Sigmoid colon (tissue), 7 donors: ENCODE measurements around the gene RAB3GAP2. TPM values are rescaled to one million over a fixed set of nuclear protein-coding genes. Genes with fewer than 3 reads are reported as not detected.
A peak's percentile ranks its signal among the peaks of the same experiment; 100 is the strongest.

ENCODE experiments used
- DNase-seq: peaks from one replicate; pipeline ENCODE4 v3.0.0-alpha.2; 2019
- H3K27ac ChIP-seq, 4 donors: fragments of 200-600 bp; sonication (generic); one replicate each; pipeline ENCODE4 v1.5.1; 2016 to 2019; ENCODE audit warnings: mild to moderate bottlenecking in 1 of 4
- H3K27me3 ChIP-seq, 3 donors: fragments of 200-600 bp; sonication (generic); one replicate each; pipeline ENCODE4 v1.5.1; 2019; ENCODE audit warnings: mild to moderate bottlenecking in 1 of 3
- H3K36me3 ChIP-seq, 4 donors: fragments of 200-600 bp; sonication (generic); one replicate each; pipeline ENCODE4 v1.5.1; 2016 to 2019
- H3K4me1 ChIP-seq, 4 donors: fragments of 200-600 bp; sonication (generic); one replicate each; pipeline ENCODE4 v1.5.1; 2017 to 2019
- H3K4me3 ChIP-seq, 4 donors: fragments of 200-600 bp; sonication (generic); one replicate each; pipeline ENCODE4 v1.5.1; 2017 to 2019; ENCODE audit warnings: mild to moderate bottlenecking in 2 of 4, moderate library complexity in 1 of 4
- H3K9me3 ChIP-seq, 4 donors: fragments of 200-600 bp in 3 of 4; sonication (generic) in 3 of 4; one replicate each; pipeline versions ENCODE4 v1.5.1 to v1.6.1; 2013 to 2019
- CTCF ChIP-seq, 4 experiments: fragments of 450-650 bp in 3 of 4; fragments of 200-600 bp in 1 of 4; IDR thresholded peaks; one replicate each; pipeline ENCODE4 v1.5.1; 2016 to 2019; ENCODE audit warnings: antibody characterized with exemption in 4 of 4, mild to moderate bottlenecking in 3 of 4, moderate library complexity in 2 of 4
- EP300 ChIP-seq, 4 donors: sonication (generic); formaldehyde crosslinking; IDR thresholded peaks; one replicate each; pipeline ENCODE4 v1.6.1; 2017; ENCODE audit warnings: antibody characterized with exemption in 4 of 4
- POLR2A ChIP-seq, 2 donors: fragments of 450-650 bp; IDR thresholded peaks; one replicate each; pipeline ENCODE4 v1.6.1; 2016; ENCODE audit warnings: antibody characterized with exemption in 2 of 2, mild to moderate bottlenecking in 2 of 2, moderate library complexity in 2 of 2
- POLR2AphosphoS5 ChIP-seq, 4 donors: sonication (generic); formaldehyde crosslinking; IDR thresholded peaks; one replicate each; pipeline ENCODE4 v1.6.1; 2017; ENCODE audit warnings: antibody characterized with exemption in 4 of 4
- WGBS, 2 donors: extraction: QIAGEN DNeasy Blood & Tissue Kit; methylation state at CpG; one replicate each; pipeline ENCODE4 v1.1.7; 2013; 5-methylcytosine and 5-hydroxymethylcytosine counted together
- intact Hi-C: fragments of 100-400 bp; cut with DNase I; formaldehyde crosslinking; loops from one replicate; pipeline ENCODE4 v1.15.1; 2023
- polyA plus RNA-seq, 3 donors: library from polyadenylated mRNA; stranded (reverse); fragments of 200-250 nt; gene quantifications; one replicate each; pipeline ENCODE4 v1.2.3, GENCODE V29; 2013
- total RNA-seq, 4 donors: library from RNA; depleted of rRNA; stranded (reverse); fragments of >200 nt; gene quantifications; one replicate each; pipeline ENCODE4 v1.1.0, GENCODE V29; 2016
- donor health status: healthy with polysubstance abuse.
- donor health status: Bipolar disorder and iron deficiency.
- donor health status: healthy.

Gene RAB3GAP2
- total and polyA plus RNA-seq, 7 donors: 3.0 to 31.6 (median 22.7) TPM

- Histone ChIP-seq H3K4me1 (peaks cover 0 to 4% (median 0%) of the 10 kb centered on the region in 4 donors), H3K27me3 (no peaks in the 10 kb centered on the region), H3K4me3 (no peak overlapping the region), H3K27ac (peak overlapping the region in 2 of 4 donors; percentile 16 to 33), H3K9me3 (no peaks in the 10 kb centered on the region), H3K36me3 (peaks cover 0 to 96% (median 26%) of the 10 kb centered on the region in 4 donors)
- TF ChIP-seq EP300 (IDR thresholded peaks at IDR 0.05) (no peak), POLR2AphosphoS5 (IDR thresholded peaks at IDR 0.05) (peak in 1 of 4 donors; percentile 27)
- DNase-seq: no peak
- intact Hi-C loops: no loop called here
- 49 to 64% methylated on average over 9 of the region's 9 CpGs for WGBS, 2 donors
These were observed 135.1 kb downstream of the RAB3GAP2 start for GRCh38 chr1:220137019-220137786.

GRCh38 chr1:220135755-220136154 lies 136.5 kb downstream of the RAB3GAP2 start:
- Histone ChIP-seq H3K4me1 (peaks cover 0 to 4% (median 0%) of the 10 kb centered on the region in 4 donors), H3K36me3 (peaks cover 0 to 95% (median 26%) of the 10 kb centered on the region in 4 donors), H3K27me3 (no peaks in the 10 kb centered on the region), H3K27ac (no peak overlapping the region), H3K4me3 (no peak overlapping the region), H3K9me3 (no peaks in the 10 kb centered on the region)
- intact Hi-C loops: no loop called here
- WGBS, 2 donors: 92 to 93% methylated on average over 2 of the region's 2 CpGs
- TF ChIP-seq CTCF (IDR thresholded peaks at IDR 0.05): no peak
- no peak for TF ChIP-seq EP300 (IDR thresholded peaks at IDR 0.05)
- no peak for TF ChIP-seq POLR2AphosphoS5 (IDR thresholded peaks at IDR 0.05)
- no peak for TF ChIP-seq POLR2A (IDR thresholded peaks at IDR 0.05)
- no peak for DNase-seq

- Histone ChIP-seq H3K4me3 (no peak overlapping the region), H3K4me1 (peaks cover 0 to 2% (median under 1%) of the 10 kb centered on the region in 4 donors), H3K27me3 (no peaks in the 10 kb centered on the region), H3K36me3 (peaks cover 0 to 77% (median 14%) of the 10 kb centered on the region in 4 donors), H3K9me3 (no peaks in the 10 kb centered on the region), H3K27ac (no peak overlapping the region)
- intact Hi-C loops: no loop called here
- no peak for DNase-seq
- TF ChIP-seq EP300 (IDR thresholded peaks at IDR 0.05) (no peak), POLR2A (IDR thresholded peaks at IDR 0.05) (no peak), CTCF (IDR thresholded peaks at IDR 0.05) (no peak), POLR2AphosphoS5 (IDR thresholded peaks at IDR 0.05) (no peak)
These were observed 142.6 kb downstream of the RAB3GAP2 start for GRCh38 chr1:220129479-220130210.

GRCh38 chr1:220127076-220127475 lies 145.2 kb downstream of the RAB3GAP2 start:
- DNase-seq: no peak
- WGBS, 2 donors: 93 to 96% methylated on average over 3 of the region's 3 CpGs
- H3K36me3 ChIP-seq: peaks cover 0 to 51% (median 12%) of the 10 kb centered on the region in 4 donors
- H3K27me3 ChIP-seq: no peaks in the 10 kb centered on the region
- H3K4me1 ChIP-seq: peaks cover 0 to 12% (median 3%) of the 10 kb centered on the region in 4 donors
- no peak overlapping the region for H3K27ac ChIP-seq
- intact Hi-C loops: no loop called here
- no peak overlapping the region for H3K4me3 ChIP-seq
- H3K9me3 ChIP-seq: no peaks in the 10 kb centered on the region
- no peak for TF ChIP-seq POLR2A (IDR thresholded peaks at IDR 0.05)
- no peak for TF ChIP-seq POLR2AphosphoS5 (IDR thresholded peaks at IDR 0.05)
- no peak for TF ChIP-seq EP300 (IDR thresholded peaks at IDR 0.05)
- TF ChIP-seq CTCF (IDR thresholded peaks at IDR 0.05): no peak

GRCh38 chr1:220124542-220124941 lies 147.7 kb downstream of the RAB3GAP2 start:
- no peak overlapping the region for H3K4me3 ChIP-seq
- no peaks in the 10 kb centered on the region for H3K27me3 ChIP-seq
- H3K4me1 ChIP-seq: peaks cover 0 to 12% (median 3%) of the 10 kb centered on the region in 4 donors
- peaks cover 0 to 40% (median 11%) of the 10 kb centered on the region in 4 donors for H3K36me3 ChIP-seq
- no peaks in the 10 kb centered on the region for H3K9me3 ChIP-seq
- intact Hi-C loops: no loop called here
- no peak for TF ChIP-seq CTCF (IDR thresholded peaks at IDR 0.05)
- TF ChIP-seq POLR2A (IDR thresholded peaks at IDR 0.05): no peak
- TF ChIP-seq EP300 (IDR thresholded peaks at IDR 0.05): no peak
- no peak for TF ChIP-seq POLR2AphosphoS5 (IDR thresholded peaks at IDR 0.05)
- H3K27ac ChIP-seq: no peak overlapping the region
- DNase-seq: no peak
- WGBS, 2 donors: 4 to 37% methylated on average over 1 of the region's 1 CpG
